IMR-90 (cell line): ENCODE results near the gene FBXO17. TPM values are rescaled to one million over a fixed set of nuclear protein-coding genes. Genes with fewer than 3 reads are reported as not detected.

Experiments
- ATAC-seq: fragments of 200-7000 bp; cut with Tn5 transposase; 2 replicates; pipeline ENCODE4 v1.9.1; 2020; ENCODE audit warnings: low read depth, mild to moderate bottlenecking, moderate library complexity
- BruUV-seq: library from RNA; stranded (reverse); fragments of 400-500 nt; replicated peaks from 2 replicates; lab custom pipeline; 2021; lab: Mats Ljungman, UMichigan
- CTCF ChIA-PET: fragments of 300-600 bp; formaldehyde crosslinking; extraction: SDS; loops from one replicate; lab custom pipeline; 2021; ENCODE audit warnings: antibody characterized with exemption; lab: Yijun Ruan, JAX
- POLR2A ChIA-PET: fragments of 300-600 bp; sonication (Branson Sonifier 250); formaldehyde crosslinking; loops from one replicate; lab custom pipeline; 2022; ENCODE audit warnings: antibody characterized with exemption; ENCODE audit not compliant: unreplicated experiment; lab: Charles Lee
- DNase-seq: peaks from one replicate; pipeline ENCODE4 v3.0.0; 2013
- H2AFZ ChIP-seq: replicated peaks from 2 replicates; pipeline ENCODE3; 2013; ENCODE audit warnings: low read length, mild to moderate bottlenecking; ENCODE audit not compliant: poor library complexity
- H2AK5ac ChIP-seq: 2 replicates; pipeline ENCODE4 v1.6.1; 2013; ENCODE audit warnings: low read depth, low read length, inconsistent platforms
- H2AK9ac ChIP-seq: replicated peaks from 2 replicates; pipeline ENCODE3; 2013; ENCODE audit warnings: mild to moderate bottlenecking, low read depth, low read length, moderate library complexity; ENCODE audit not compliant: poor library complexity
- H2BK120ac ChIP-seq: 2 replicates; pipeline ENCODE4 v1.6.1; 2013; ENCODE audit warnings: low read depth, low read length, inconsistent platforms
- H2BK15ac ChIP-seq: 3 replicates; pipeline ENCODE4 v1.6.1; 2013; ENCODE audit warnings: low read depth, low read length, inconsistent platforms
- H2BK20ac ChIP-seq: 2 replicates; pipeline ENCODE4 v1.6.1; 2013; ENCODE audit warnings: low read depth, mild to moderate bottlenecking, inconsistent platforms, low read length, moderate library complexity
- H2BK5ac ChIP-seq: 2 replicates; pipeline ENCODE4 v1.6.1; 2013; ENCODE audit warnings: mild to moderate bottlenecking, low read depth, low read length, inconsistent platforms; ENCODE audit not compliant: poor library complexity, severe bottlenecking
- H3K14ac ChIP-seq: replicated peaks from 2 replicates; pipeline ENCODE4 v1.6.1; 2013; ENCODE audit warnings: low read depth, low read length, inconsistent platforms
- H3K18ac ChIP-seq: 2 replicates; pipeline ENCODE4 v1.6.1; 2013; ENCODE audit warnings: low read depth, low read length, control low read depth
- H3K23ac ChIP-seq: 2 replicates; pipeline ENCODE4 v1.6.1; 2013; ENCODE audit warnings: low read depth, low read length, inconsistent platforms
- H3K27ac ChIP-seq: 2 replicates; pipeline ENCODE4 v1.5.1; 2013; ENCODE audit warnings: mild to moderate bottlenecking, control low read depth, low read length; ENCODE audit not compliant: insufficient read depth
- H3K27me3 ChIP-seq: 2 replicates; pipeline ENCODE4 v1.6.1; 2013; ENCODE audit warnings: low read length; ENCODE audit not compliant: control insufficient read depth, insufficient read depth
- H3K36me3 ChIP-seq: 2 replicates; pipeline ENCODE4 v1.6.1; 2013; ENCODE audit warnings: low read length, mixed read lengths; ENCODE audit not compliant: control insufficient read depth, insufficient read depth
- H3K4ac ChIP-seq: 2 replicates; pipeline ENCODE4 v1.6.1; 2013; ENCODE audit warnings: low read depth, low read length, inconsistent platforms
- H3K4me1 ChIP-seq: 2 replicates; pipeline ENCODE4 v1.6.1; 2013; ENCODE audit warnings: low read length, mixed read lengths; ENCODE audit not compliant: control insufficient read depth, insufficient read depth
- H3K4me2 ChIP-seq: 2 replicates; pipeline ENCODE4 v1.6.1; 2013; ENCODE audit warnings: low read depth, mild to moderate bottlenecking, control low read depth, low read length, moderate library complexity
- H3K4me3 ChIP-seq: 2 replicates; pipeline ENCODE4 v1.5.1; 2013; ENCODE audit warnings: low read depth, mild to moderate bottlenecking, control low read depth, low read length, moderate library complexity; ENCODE audit not compliant: insufficient read depth
- H3K56ac ChIP-seq: 2 replicates; pipeline ENCODE4 v1.6.1; 2013; ENCODE audit warnings: low read length, inconsistent platforms; ENCODE audit not compliant: insufficient read depth; ENCODE audit errors: extremely low read depth
- H3K79me1 ChIP-seq, 2 experiments: 2 replicates each; pipeline ENCODE4 v1.6.1; 2013; ENCODE audit warnings: low read length in 2 of 2, inconsistent platforms in 1 of 2, low read depth in 1 of 2
- H3K9ac ChIP-seq: 2 replicates; pipeline ENCODE4 v1.6.1; 2013; ENCODE audit warnings: low read depth, low read length, control low read depth
- H3K9me1 ChIP-seq: 2 replicates; pipeline ENCODE4 v1.6.1; 2013; ENCODE audit warnings: low read length, inconsistent platforms; ENCODE audit not compliant: insufficient read depth
- H3K9me3 ChIP-seq: 2 replicates; pipeline ENCODE4 v1.6.1; 2013; ENCODE audit warnings: low read length; ENCODE audit not compliant: control insufficient read depth, insufficient read depth
- H4K20me1 ChIP-seq: 2 replicates; pipeline ENCODE4 v1.6.1; 2013; ENCODE audit warnings: low read length, inconsistent platforms; ENCODE audit not compliant: insufficient read depth
- H4K5ac ChIP-seq: 2 replicates; pipeline ENCODE4 v1.6.1; 2013; ENCODE audit warnings: mild to moderate bottlenecking, low read depth, low read length, control low read depth
- H4K8ac ChIP-seq, 2 experiments: 2 replicates each; pipeline ENCODE4 v1.6.1; 2013; ENCODE audit warnings: low read depth in 2 of 2, low read length in 2 of 2, control low read depth in 1 of 2, inconsistent platforms in 1 of 2
- H4K91ac ChIP-seq: 2 replicates; pipeline ENCODE4 v1.6.1; 2013; ENCODE audit warnings: low read depth, low read length, inconsistent platforms; ENCODE audit not compliant: insufficient read depth
- ELK1 ChIP-seq: fragments of 150-350 bp; IDR thresholded peaks from 2 replicates; pipeline ENCODE4 v1.6.1; 2016; ENCODE audit warnings: low read depth, mild to moderate bottlenecking, low read length, moderate library complexity, borderline replicate concordance
- WGBS, 2 experiments: methylation state at CpG; one replicate each; pipeline versions ENCODE4 v1.1.5 to v1.1.7; 2013; ENCODE audit warnings: missing lambda C conversion rate in 2 of 2; ENCODE audit not compliant: insufficient read length in 1 of 2; ENCODE audit errors: extremely low coverage in 2 of 2; 5-methylcytosine and 5-hydroxymethylcytosine counted together
- dilution Hi-C: fragments of 300-500 bp; cut with HindIII; formaldehyde crosslinking; loops from one replicate; pipeline ENCODE4 v1.14.3; 2018; ENCODE audit warnings: low sequenced_read_pairs; ENCODE audit not compliant: unreplicated experiment
- in situ Hi-C: fragments of 300-500 bp; cut with MboI; formaldehyde crosslinking; loops from 3 replicates; pipeline ENCODE4 v1.14.3; 2019; ENCODE audit warnings: low sequenced_read_pairs, inconsistent platforms, mixed read lengths
- intact Hi-C: fragments of 100-400 bp; cut with micrococcal nuclease; formaldehyde crosslinking; loops from 2 replicates; pipeline ENCODE4 v1.10.0; 2022
- polyA plus RNA-seq, 3 experiments: library from polyadenylated mRNA; depleted of rRNA; stranded (reverse); fragments of >200 nt; gene quantifications; 2 replicates each; pipeline ENCODE4 v1.2.3, GENCODE V29; 2012; ENCODE audit warnings: low replicate concordance in 1 of 3
- total RNA-seq: library from RNA; depleted of rRNA; stranded (reverse); fragments of >200 nt; gene quantifications from 2 replicates; pipeline ENCODE4 v1.2.3, GENCODE V29; 2012

Gene FBXO17
- total and polyA plus RNA-seq, 2 of the 4 experiments (the other 2 are of a cell fraction) = 10.8 to 20.7 TPM

GRCh38 chr19:38978326-38978689 lies 2.8 kb upstream of the FBXO17 start:
- Histone ChIP-seq H2AFZ (no peak overlapping the region), H3K79me1 (peaks cover 0 to 10% of the 10 kb centered on the region in 2 experiments; a peak in 1 of 4 replicates), H2BK20ac (no peak overlapping the region), H2BK120ac (no peak overlapping the region), H3K9me3 (peaks cover 3% of the 10 kb centered on the region; the same call in 1 of the 2 replicates), H2AK9ac (no peak overlapping the region), H3K4me2 (no peak overlapping the region), H3K56ac (no peak overlapping the region), H3K4me3 (no peak overlapping the region), H3K14ac (no peak overlapping the region), H3K9me1 (no peaks in the 10 kb centered on the region), H3K36me3 (no peaks in the 10 kb centered on the region), H4K5ac (no peak overlapping the region), H3K4ac (no peak overlapping the region), H3K27ac (no peak overlapping the region), H3K18ac (no peak overlapping the region), H2BK5ac (no peak overlapping the region), H3K23ac (no peak overlapping the region), H4K8ac (no peak overlapping the region), H4K20me1 (no peaks in the 10 kb centered on the region), H2AK5ac (no peak overlapping the region), H2BK15ac (no peak overlapping the region), H3K27me3 (no peaks in the 10 kb centered on the region; the same call in 1 of the 2 replicates), H3K9ac (no peak overlapping the region), H3K4me1 (peaks cover 7% of the 10 kb centered on the region), H4K91ac (no peak overlapping the region)
- ATAC-seq (no peak), DNase-seq (no peak)
- in situ Hi-C loops (no loop called here), intact Hi-C loops (no loop called here), dilution Hi-C loops (no loop called here)
- no TSS peak for BruUV-seq
- CTCF ChIA-PET = interaction anchor here (0.6 kb wide), 1 partner anchor 349 kb away, joined by 3 read pairs; no protein-coding TSS in a partner anchor
- TF ChIP-seq ELK1 = no peak
- POLR2A ChIA-PET = no interaction called here
- WGBS, 2 experiments = no CpG with 5 or more reads among the region's 3 CpGs
